HPDE6-E6E7 (cell line): ENCODE data around the gene SEMA6B.

ENCODE experiments used
- DNase-seq: peaks from one replicate; pipeline ENCODE4 v3.0.0; 2011; ENCODE audit warnings: missing footprints; ENCODE audit errors: extremely low spot score

The SEMA6B gene

GRCh38 chr19:4493929-4494690, 65.4 kb downstream of the SEMA6B start:
- DNase-seq = no peak

GRCh38 chr19:4493104-4493928, 66.2 kb downstream of the SEMA6B start:
- DNase-seq = no peak
